Adrenal gland (tissue), 12 donors: ENCODE measurements around the gene EPHA6. TPM values are rescaled to one million over a fixed set of nuclear protein-coding genes. Genes with fewer than 3 reads are reported as not detected.

Source experiments
- DNase-seq, 7 donors: peaks; one replicate each; pipeline ENCODE4 v3.0.0-alpha.2; 2019 to 2020
- H3K27ac ChIP-seq, 5 donors: fragments of 200-600 bp; sonication (generic) in 4 of 5; 1 replicate in 3 of 5; 2 replicates in 2 of 5; pipeline versions ENCODE4 v1.5.1 to v1.8.0; 2016 to 2020; ENCODE audit warnings: mild to moderate bottlenecking in 1 of 5
- H3K27me3 ChIP-seq: fragments of 200-600 bp; 2 replicates; pipeline ENCODE4 v1.8.0; 2021
- H3K36me3 ChIP-seq, 2 donors: fragments of 200-600 bp; replicated peaks in 1 of 2; 1 replicate in 1 of 2; 2 replicates in 1 of 2; pipeline versions ENCODE4 v1.5.1 to v1.8.0; 2018 to 2022
- H3K4me1 ChIP-seq, 2 donors: fragments of 200-600 bp; replicated peaks in 1 of 2; 1 replicate in 1 of 2; 2 replicates in 1 of 2; pipeline versions ENCODE4 v1.5.1 to v1.8.0; 2018 to 2021
- H3K4me3 ChIP-seq, 4 donors: fragments of 200-600 bp; sonication (generic) in 3 of 4; one replicate each; pipeline ENCODE4 v1.5.1; 2016 to 2018
- H3K9me3 ChIP-seq, 3 donors: fragments of 200-600 bp; sonication (generic) in 1 of 3; replicated peaks in 1 of 3; 1 replicate in 2 of 3; 2 replicates in 1 of 3; pipeline versions ENCODE4 v1.5.1 to v1.8.0; 2016 to 2021
- POLR2A ChIP-seq, 2 donors: fragments of 450-650 bp; IDR thresholded peaks; one replicate each; pipeline ENCODE4 v1.6.1; 2017; ENCODE audit warnings: antibody characterized with exemption in 2 of 2, mild to moderate bottlenecking in 2 of 2, moderate library complexity in 1 of 2
- WGBS, 4 donors: extraction: QIAGEN DNeasy Blood & Tissue Kit in 2 of 4; methylation state at CpG; one replicate each; pipeline versions ENCODE4 v1.1.5 to v1.1.7; 2013 to 2017; 5-methylcytosine and 5-hydroxymethylcytosine counted together
- intact Hi-C, 2 donors: fragments of 100-400 bp; cut with DNase I; formaldehyde crosslinking; loops; one replicate each; pipeline versions ENCODE4 v1.14.1 to v1.15.0; 2022 to 2023
- polyA plus RNA-seq, 3 donors: library from polyadenylated mRNA; stranded (reverse); fragments of 200-250 nt in 2 of 3; fragments of 350-450 nt in 1 of 3; fragmentation: Illumina TruSeq in 1 of 3; extraction: RNeasy Lipid Tissue Mini Kit (QIAGEN cat#74804) in 1 of 3; gene quantifications; one replicate each; pipeline ENCODE4 v1.2.3, GENCODE V29; 2013 to 2014
- total RNA-seq, 9 donors: library from RNA; depleted of rRNA in 4 of 9; stranded (reverse); fragments of >200 nt in 4 of 9; fragments of 120-200 nt in 1 of 9; fragmentation: NEBNext Ultra II Directional in 1 of 9; extraction: Animal tissue kit (Norgen Biotek cat#: 25700) in 1 of 9; gene quantifications; one replicate each; pipeline versions ENCODE4 v1.1.0 to v1.2.4, GENCODE V29; 2013 to 2023
- TF ChIP-seq, protein P1 (sequence below), 6 experiments: fragments of 450-650 bp in 4 of 6; fragments of 200-600 bp in 2 of 6; sonication (generic) in 1 of 6; IDR thresholded peaks; 1 replicate in 5 of 6; 2 replicates in 1 of 6; pipeline versions ENCODE4 v1.5.1 to v1.8.0; 2016 to 2021; ENCODE audit warnings: antibody characterized with exemption in 6 of 6, mild to moderate bottlenecking in 2 of 6, moderate library complexity in 1 of 6
- donor health status: healthy with polysubstance abuse.
- donor health status: Bipolar disorder and iron deficiency.
- donor health status: DM: yes; HTN: yes; CAD: no.
- donor health status: DM: no; HTN: no; CAD: no.
- donor health status: DM: no; HTN: no; CAD: no.
- donor health status: DM: yes; HTN: yes; CAD: no.

Gene EPHA6
- total and polyA plus RNA-seq, 12 donors, result 0.07 to 2.1 (median 0.07) TPM; not detected in 9

DNA sequence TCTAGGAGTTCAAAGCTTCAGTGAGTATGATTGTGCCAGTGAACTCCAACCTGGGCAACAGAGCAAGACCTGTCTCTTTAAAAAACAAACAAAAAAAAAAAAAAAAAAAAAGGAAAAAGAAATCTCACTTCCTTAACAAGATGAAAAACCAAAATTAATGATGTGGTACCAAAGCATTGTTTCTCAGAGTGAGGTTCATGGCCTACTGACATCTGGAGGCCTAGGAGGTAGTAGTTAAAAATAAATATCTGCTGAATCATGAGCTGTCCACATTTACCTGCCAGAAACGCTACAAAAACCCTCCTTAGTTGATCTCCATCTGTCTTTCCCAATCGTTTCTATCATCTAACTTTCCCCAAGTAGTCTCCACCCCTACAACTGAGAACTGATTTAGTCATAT is 51.2 kb downstream of the EPHA6 start:
- Histone ChIP-seq H3K36me3 (no peaks in the 10 kb centered on the region), H3K4me3 (no peak overlapping the region), H3K27ac (no peak overlapping the region), H3K27me3 (no peaks in the 10 kb centered on the region), H3K4me1 (no peaks in the 10 kb centered on the region), H3K9me3 (no peaks in the 10 kb centered on the region)
- WGBS, 4 donors, result 34 to 61% (median 43%) methylated on average over 2 of the region's 2 CpGs
- intact Hi-C loops, result loop anchor here in 1 of 2 donors (10.0 kb wide), 1 partner anchor 849 kb away; no protein-coding TSS in a partner anchor
- no peak for DNase-seq
- no peak for TF ChIP-seq POLR2A (IDR thresholded peaks at IDR 0.05)
- TF ChIP-seq, protein P1, sequence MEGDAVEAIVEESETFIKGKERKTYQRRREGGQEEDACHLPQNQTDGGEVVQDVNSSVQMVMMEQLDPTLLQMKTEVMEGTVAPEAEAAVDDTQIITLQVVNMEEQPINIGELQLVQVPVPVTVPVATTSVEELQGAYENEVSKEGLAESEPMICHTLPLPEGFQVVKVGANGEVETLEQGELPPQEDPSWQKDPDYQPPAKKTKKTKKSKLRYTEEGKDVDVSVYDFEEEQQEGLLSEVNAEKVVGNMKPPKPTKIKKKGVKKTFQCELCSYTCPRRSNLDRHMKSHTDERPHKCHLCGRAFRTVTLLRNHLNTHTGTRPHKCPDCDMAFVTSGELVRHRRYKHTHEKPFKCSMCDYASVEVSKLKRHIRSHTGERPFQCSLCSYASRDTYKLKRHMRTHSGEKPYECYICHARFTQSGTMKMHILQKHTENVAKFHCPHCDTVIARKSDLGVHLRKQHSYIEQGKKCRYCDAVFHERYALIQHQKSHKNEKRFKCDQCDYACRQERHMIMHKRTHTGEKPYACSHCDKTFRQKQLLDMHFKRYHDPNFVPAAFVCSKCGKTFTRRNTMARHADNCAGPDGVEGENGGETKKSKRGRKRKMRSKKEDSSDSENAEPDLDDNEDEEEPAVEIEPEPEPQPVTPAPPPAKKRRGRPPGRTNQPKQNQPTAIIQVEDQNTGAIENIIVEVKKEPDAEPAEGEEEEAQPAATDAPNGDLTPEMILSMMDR (IDR thresholded peaks at IDR 0.05), result no peak

DNA sequence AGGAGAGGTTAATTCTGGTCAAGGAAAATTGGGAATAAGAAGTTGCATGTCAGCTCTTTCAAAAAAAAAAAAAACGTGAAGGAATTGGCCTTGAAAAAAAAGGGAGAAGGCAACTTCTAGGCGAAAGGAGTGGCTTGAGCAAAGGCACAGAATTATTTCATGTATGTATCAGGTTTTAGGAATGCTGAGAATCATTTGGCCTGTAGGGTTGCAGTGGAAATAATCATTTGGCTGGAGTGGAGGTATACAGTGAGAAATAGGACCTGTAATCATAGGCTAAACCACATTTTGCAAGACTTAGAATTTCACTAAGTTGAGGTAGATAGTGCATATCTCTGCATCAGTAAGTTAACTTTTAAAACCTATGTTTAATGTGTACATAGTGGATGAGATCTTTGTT is 54.9 kb downstream of the EPHA6 start:
- no peak for TF ChIP-seq POLR2A (IDR thresholded peaks at IDR 0.05)
- TF ChIP-seq, protein P1 (IDR thresholded peaks at IDR 0.05), result no peak
- intact Hi-C loops, result loop anchor here in 1 of 2 donors (10.0 kb wide), 1 partner anchor 845 kb away; no protein-coding TSS in a partner anchor
- no peaks in the 10 kb centered on the region for H3K27me3 ChIP-seq
- WGBS, 4 donors, result 42 to 57% (median 50%) methylated on average over 2 of the region's 2 CpGs
- no peak overlapping the region for H3K27ac ChIP-seq
- no peaks in the 10 kb centered on the region for H3K36me3 ChIP-seq
- H3K9me3 ChIP-seq, result no peaks in the 10 kb centered on the region
- DNase-seq, result no peak
- H3K4me3 ChIP-seq, result no peak overlapping the region
- no peaks in the 10 kb centered on the region for H3K4me1 ChIP-seq

DNA sequence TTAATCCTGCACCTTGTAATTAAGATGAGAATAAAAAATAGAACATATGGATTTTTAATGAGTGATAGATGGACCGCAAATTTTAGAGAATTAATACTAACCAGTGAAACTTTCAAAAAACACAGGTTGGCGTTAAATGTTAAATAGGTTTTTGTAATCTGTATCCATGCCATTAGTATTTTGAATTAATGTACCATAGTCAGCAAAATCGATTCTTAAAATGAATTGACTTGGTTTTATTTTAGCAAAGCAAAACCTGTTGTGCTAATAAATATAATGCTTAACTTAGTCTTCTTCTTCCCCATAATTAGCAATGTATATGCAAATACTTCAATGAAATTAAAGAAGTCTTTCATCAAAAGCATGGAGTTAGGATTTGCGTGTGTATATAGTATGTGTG is 63.1 kb downstream of the EPHA6 start:
- no peak for DNase-seq
- H3K27ac ChIP-seq, result no peak overlapping the region
- H3K27me3 ChIP-seq, result no peaks in the 10 kb centered on the region
- WGBS, 4 donors, result 76 to 86% (median 82%) methylated on average over 4 of the region's 4 CpGs
- intact Hi-C loops, result no loop called here
- no peaks in the 10 kb centered on the region for H3K36me3 ChIP-seq
- no peak for TF ChIP-seq POLR2A (IDR thresholded peaks at IDR 0.05)
- TF ChIP-seq, protein P1 (IDR thresholded peaks at IDR 0.05), result no peak
- no peaks in the 10 kb centered on the region for H3K9me3 ChIP-seq
- no peaks in the 10 kb centered on the region for H3K4me1 ChIP-seq
- H3K4me3 ChIP-seq, result no peak overlapping the region

DNA sequence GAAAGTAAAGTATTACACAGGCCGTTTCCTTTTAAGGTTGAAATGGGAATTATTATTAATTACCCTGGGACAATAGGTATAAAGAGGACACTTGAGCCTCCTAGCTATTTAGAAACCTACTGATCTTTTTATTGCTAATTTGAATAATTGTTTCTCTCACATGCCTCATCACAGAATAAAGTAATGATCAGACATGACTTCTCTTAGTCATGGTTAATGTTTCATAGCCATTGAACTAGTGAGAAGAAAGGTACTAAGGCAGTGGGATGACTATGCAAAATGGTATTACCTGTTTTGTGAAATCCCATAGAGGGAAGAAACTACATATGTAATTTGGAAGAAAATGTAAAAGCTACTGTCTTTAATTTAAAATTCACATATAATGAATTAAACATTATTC is 85.6 kb downstream of the EPHA6 start:
- 53 to 63% (median 57%) methylated on average over 1 of the region's 1 CpG for WGBS, 4 donors
- no peaks in the 10 kb centered on the region for H3K4me1 ChIP-seq
- DNase-seq, result no peak
- no peaks in the 10 kb centered on the region for H3K27me3 ChIP-seq
- intact Hi-C loops, result no loop called here
- TF ChIP-seq, protein P1 (IDR thresholded peaks at IDR 0.05), result no peak
- no peak for TF ChIP-seq POLR2A (IDR thresholded peaks at IDR 0.05)
- H3K36me3 ChIP-seq, result no peaks in the 10 kb centered on the region
- H3K4me3 ChIP-seq, result no peak overlapping the region
- no peaks in the 10 kb centered on the region for H3K9me3 ChIP-seq
- H3K27ac ChIP-seq, result no peak overlapping the region
